DND-41 (cell line): ENCODE data around the gene EMSY.

Experiments
- EZH2 ChIP-seq: IDR thresholded peaks from 3 replicates; pipeline ENCODE4 v1.6.1; 2012; ENCODE audit warnings: borderline replicate concordance, low read depth, mild to moderate bottlenecking, moderate library complexity, low read length, inconsistent platforms; ENCODE audit not compliant: severe bottlenecking
- TF ChIP-seq, protein P1 (sequence below): IDR thresholded peaks from 2 replicates; pipeline ENCODE4 v1.5.1; 2012; ENCODE audit warnings: borderline replicate concordance, low read length, moderate library complexity, mild to moderate bottlenecking; ENCODE audit not compliant: poor library complexity, severe bottlenecking; ENCODE audit errors: extremely low read depth

- TF ChIP-seq, protein P1, sequence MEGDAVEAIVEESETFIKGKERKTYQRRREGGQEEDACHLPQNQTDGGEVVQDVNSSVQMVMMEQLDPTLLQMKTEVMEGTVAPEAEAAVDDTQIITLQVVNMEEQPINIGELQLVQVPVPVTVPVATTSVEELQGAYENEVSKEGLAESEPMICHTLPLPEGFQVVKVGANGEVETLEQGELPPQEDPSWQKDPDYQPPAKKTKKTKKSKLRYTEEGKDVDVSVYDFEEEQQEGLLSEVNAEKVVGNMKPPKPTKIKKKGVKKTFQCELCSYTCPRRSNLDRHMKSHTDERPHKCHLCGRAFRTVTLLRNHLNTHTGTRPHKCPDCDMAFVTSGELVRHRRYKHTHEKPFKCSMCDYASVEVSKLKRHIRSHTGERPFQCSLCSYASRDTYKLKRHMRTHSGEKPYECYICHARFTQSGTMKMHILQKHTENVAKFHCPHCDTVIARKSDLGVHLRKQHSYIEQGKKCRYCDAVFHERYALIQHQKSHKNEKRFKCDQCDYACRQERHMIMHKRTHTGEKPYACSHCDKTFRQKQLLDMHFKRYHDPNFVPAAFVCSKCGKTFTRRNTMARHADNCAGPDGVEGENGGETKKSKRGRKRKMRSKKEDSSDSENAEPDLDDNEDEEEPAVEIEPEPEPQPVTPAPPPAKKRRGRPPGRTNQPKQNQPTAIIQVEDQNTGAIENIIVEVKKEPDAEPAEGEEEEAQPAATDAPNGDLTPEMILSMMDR = no peak
- TF ChIP-seq EZH2 = no peak
These were observed 112.6 kb downstream of the EMSY start for GRCh38 chr11:76557466-76557865.
